HL-60 (cell line): Measurements from ENCODE around the gene CDK8.

Experiments
- DNase-seq, 2 experiments: peaks; one replicate each; pipeline ENCODE4 v3.0.0-alpha.2; 2010 to 2020; ENCODE audit warnings: low read depth in 1 of 2, low spot score in 1 of 2
- H3K27ac ChIP-seq: fragments of 250-450 bp; sonication (Bioruptor Pico); replicated peaks from 2 replicates; pipeline ENCODE4 v1.5.1; 2020; ENCODE audit warnings: mild to moderate bottlenecking, moderate library complexity
- H3K27me3 ChIP-seq: fragments of 250-450 bp; sonication (Bioruptor Pico); 2 replicates; pipeline ENCODE4 v1.5.1; 2021; ENCODE audit warnings: mild to moderate bottlenecking, moderate library complexity; ENCODE audit not compliant: insufficient read depth, poor library complexity, severe bottlenecking
- H3K4me3 ChIP-seq: replicated peaks from 2 replicates; pipeline ENCODE4 v1.5.1; 2011; ENCODE audit warnings: mild to moderate bottlenecking, control low read depth, low read length; ENCODE audit not compliant: insufficient read depth
- CTCF ChIP-seq: IDR thresholded peaks from one replicate; pipeline ENCODE4 v1.5.1; 2011; ENCODE audit warnings: low read length, control low read depth, inconsistent platforms; ENCODE audit not compliant: insufficient read depth
- GABPA ChIP-seq: IDR thresholded peaks from 2 replicates; pipeline ENCODE4 v1.6.1; 2012; ENCODE audit warnings: low read depth
- POLR2AphosphoS5 ChIP-seq: IDR thresholded peaks from 2 replicates; pipeline ENCODE4 v1.6.1; 2012; ENCODE audit warnings: low read depth
- REST ChIP-seq: IDR thresholded peaks from 2 replicates; pipeline ENCODE4 v1.6.1; 2012; ENCODE audit warnings: low read depth; ENCODE audit not compliant: insufficient replicate concordance
- SPI1 ChIP-seq: IDR thresholded peaks from 2 replicates; pipeline ENCODE4 v1.6.1; 2012; ENCODE audit warnings: low read depth, mild to moderate bottlenecking, borderline replicate concordance

The CDK8 gene

GRCh38 chr13:26323764-26324163 is 69.8 kb downstream of the CDK8 start:
- no peak for DNase-seq
- H3K27ac ChIP-seq = no peak overlapping the region
- TF ChIP-seq GABPA = no peak
- TF ChIP-seq SPI1 = no peak
- TF ChIP-seq REST = no peak
- TF ChIP-seq CTCF = no peak
- no peak overlapping the region for H3K4me3 ChIP-seq
- no peaks in the 10 kb centered on the region for H3K27me3 ChIP-seq

GRCh38 chr13:26324294-26324693 is 70.4 kb downstream of the CDK8 start:
- Histone ChIP-seq H3K27me3 (no peaks in the 10 kb centered on the region), H3K27ac (no peak overlapping the region), H3K4me3 (no peak overlapping the region)
- TF ChIP-seq CTCF = no peak
- TF ChIP-seq SPI1 = no peak
- TF ChIP-seq POLR2AphosphoS5 = no peak
- TF ChIP-seq GABPA = no peak
- TF ChIP-seq REST = no peak
- DNase-seq = no peak

- Histone ChIP-seq H3K4me3 (no peak overlapping the region), H3K27me3 (no peaks in the 10 kb centered on the region), H3K27ac (no peak overlapping the region)
- DNase-seq = no peak
- no peak for TF ChIP-seq SPI1
- TF ChIP-seq GABPA = no peak
- no peak for TF ChIP-seq POLR2AphosphoS5
- no peak for TF ChIP-seq REST
- no peak for TF ChIP-seq CTCF
Observed at GRCh38 chr13:26324867-26325266, 70.9 kb downstream of the CDK8 start.
